GM21381 (cell line): Measurements from ENCODE around the gene ARMC5.
"Not testable (repeated sequence)": the region's sequence is repeated elsewhere in the genome, so short reads cannot be mapped to it uniquely, and the experiment has no call there.

Source experiments
- ATAC-seq: cut with Tn5 transposase; IDR thresholded peaks from one replicate; pipeline ENCODE4 v1.9.1; 2021; ENCODE audit warnings: mild to moderate bottlenecking, moderate library complexity; ENCODE audit not compliant: unreplicated experiment

The ARMC5 gene, protein sequence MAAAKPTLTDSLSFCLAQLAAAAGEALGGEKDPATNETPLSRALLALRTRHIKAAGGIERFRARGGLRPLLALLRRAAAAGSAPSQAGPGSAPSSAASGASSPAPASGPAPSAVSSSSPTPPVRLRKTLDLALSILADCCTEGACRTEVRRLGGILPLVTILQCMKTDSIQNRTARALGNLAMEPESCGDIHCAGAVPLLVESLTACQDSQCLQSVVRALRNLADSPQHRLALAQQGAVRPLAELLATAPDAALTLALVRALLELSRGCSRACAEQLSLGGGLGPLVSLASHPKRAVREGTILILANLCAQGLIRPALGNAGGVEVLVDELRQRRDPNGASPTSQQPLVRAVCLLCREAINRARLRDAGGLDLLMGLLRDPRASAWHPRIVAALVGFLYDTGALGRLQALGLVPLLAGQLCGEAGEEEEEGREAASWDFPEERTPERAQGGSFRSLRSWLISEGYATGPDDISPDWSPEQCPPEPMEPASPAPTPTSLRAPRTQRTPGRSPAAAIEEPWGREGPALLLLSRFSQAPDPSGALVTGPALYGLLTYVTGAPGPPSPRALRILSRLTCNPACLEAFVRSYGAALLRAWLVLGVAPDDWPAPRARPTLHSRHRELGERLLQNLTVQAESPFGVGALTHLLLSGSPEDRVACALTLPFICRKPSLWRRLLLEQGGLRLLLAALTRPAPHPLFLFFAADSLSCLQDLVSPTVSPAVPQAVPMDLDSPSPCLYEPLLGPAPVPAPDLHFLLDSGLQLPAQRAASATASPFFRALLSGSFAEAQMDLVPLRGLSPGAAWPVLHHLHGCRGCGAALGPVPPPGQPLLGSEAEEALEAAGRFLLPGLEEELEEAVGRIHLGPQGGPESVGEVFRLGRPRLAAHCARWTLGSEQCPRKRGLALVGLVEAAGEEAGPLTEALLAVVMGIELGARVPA

DNA sequence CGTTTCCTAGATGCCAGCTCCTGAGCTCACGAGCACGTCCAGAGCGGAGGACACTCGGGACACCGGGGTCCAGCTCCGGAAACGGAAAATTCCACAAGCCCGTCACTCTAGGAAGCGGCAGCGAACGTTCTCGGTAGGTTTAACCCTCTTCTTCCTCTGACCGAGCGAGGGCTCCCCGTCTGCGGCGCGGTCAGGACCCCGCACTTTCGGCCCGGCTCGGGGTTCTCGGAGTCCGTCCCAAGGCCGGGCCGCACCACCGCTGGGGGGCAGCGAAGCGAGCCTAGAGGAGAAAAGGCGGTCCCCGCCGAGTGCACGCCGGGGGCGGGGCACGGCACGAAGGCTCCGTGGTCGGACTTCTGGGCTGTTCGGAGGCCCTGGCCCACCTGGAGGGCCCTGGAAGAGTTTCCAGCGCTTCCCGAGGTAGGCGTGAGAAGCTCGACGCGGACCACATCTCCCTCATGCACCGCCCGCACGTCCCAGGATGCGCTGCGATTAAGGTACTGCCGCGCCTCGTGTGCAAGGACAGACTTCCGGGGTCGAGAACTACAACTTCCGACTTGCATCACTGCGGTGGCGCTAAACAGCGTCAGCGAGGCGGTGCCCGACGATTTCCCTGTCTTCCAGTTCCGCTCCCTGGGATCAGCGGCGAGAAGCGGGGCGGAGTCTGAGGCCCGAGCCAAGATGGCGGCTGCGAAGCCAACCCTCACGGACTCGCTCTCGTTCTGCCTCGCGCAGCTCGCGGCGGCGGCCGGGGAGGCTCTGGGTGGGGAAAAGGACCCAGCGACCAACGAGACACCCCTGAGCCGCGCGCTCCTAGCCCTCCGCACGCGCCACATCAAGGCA is at the start of gene ARMC5:
Gene ARMC5 (plus strand): TSS at position 658 of the 843 bp plus-strand sequence. CDS start 24 bp downstream, at position 682.
- ATAC-seq, result peak; percentile 69

DNA sequence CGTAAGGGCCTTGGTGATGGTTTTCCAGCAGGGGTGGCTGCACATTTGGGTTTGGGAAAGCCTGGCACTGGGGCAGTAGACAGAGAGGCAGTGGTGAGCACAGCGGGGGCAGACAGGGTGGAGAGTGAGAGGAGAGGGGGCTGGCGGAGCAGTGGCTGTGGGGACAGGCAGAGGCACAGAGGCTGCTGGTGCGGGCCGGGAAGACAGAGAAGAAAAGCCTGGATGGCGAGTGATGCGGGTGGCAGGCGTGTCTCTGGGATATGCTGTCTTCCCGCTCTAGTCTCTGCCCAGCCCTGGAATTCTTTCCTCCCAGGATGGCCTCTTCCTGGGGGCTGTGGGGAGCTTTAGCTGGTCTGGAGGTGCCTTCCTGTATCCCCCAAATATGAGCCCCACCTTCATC is 49.2 kb upstream of the ARMC5 start:
- no peak for ATAC-seq

DNA sequence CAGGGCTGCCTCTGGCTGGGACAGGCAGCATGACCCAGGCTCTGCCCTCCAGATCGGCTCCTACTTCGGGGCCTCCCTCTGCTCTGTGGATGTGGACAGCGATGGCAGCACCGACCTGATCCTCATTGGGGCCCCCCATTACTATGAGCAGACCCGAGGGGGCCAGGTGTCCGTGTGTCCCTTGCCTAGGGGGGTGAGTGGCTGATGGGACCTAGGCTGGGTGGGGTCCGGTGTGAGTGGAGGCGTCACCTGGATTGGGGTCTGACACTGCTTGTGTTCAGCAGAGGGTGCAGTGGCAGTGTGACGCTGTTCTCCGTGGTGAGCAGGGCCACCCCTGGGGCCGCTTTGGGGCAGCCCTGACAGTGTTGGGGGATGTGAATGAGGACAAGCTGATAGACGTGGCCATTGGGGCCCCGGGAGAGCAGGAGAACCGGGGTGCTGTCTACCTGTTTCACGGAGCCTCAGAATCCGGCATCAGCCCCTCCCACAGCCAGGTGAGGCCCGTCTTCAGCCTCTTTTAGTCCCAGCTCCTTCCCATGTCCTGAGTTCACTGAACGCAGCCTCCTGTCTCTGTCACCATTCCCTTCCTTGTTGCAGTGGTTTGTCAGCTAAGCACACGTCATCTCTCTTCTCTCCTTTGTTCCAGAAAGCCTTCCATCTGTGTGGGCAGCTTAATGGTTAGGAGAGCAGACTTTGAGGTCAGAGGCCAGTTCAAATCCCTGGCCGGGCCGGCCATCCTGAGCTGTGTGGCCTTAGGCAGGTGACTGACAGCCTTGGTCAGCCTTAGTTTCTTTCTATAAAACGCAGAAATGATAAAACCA is 48.1 kb upstream of the ARMC5 start:
- ATAC-seq, result no peak

DNA sequence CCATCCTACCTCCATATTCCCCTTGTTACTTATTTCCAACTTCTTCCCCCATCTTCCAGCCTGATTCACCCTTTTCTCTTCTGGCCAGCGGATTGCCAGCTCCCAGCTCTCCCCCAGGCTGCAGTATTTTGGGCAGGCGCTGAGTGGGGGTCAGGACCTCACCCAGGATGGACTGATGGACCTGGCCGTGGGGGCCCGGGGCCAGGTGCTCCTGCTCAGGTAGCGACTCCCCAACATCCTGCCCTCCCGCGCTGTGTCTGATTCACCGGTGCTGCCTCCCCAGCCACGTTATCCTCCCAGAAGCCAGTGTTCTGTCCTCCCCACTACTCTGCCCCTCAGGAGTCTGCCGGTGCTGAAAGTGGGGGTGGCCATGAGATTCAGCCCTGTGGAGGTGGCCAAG is 46.6 kb upstream of the ARMC5 start:
- no peak for ATAC-seq

DNA sequence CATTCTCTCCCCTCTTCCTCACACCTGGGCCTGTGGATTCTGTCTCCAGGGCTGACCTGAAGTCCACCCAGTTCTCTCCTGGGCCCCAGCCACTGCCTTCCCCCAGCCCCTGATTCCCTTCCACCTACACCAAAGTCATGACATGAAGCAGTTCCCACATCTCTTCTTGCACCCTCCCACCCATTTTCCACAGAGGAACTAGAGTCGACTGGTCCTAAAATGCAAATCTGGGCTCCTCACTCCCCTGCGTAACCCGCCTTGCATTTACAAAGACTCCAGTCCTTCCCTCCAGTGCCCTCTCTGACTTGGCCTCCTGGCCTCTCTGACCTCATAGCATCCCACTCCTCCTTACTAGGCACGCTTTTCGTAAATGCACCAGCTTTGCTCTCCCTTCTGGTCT is 45.9 kb upstream of the ARMC5 start:
- ATAC-seq, result no peak

DNA sequence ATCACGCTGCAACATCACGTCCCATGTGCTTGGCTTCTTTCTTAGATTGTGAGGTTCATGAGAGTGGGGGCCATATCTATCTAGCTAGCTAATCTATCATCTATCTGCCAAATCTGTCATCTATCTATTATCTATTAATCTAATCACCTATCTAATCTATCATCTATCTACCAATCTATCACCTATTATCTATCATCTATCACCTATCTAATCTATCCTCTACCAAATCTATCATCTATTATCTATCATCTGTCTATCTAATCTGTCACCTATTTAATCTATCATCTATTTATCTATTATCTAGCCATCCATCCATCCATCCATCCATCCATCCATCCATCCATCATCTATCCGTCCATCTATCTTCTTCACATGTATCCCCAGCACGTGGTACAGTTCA is 45.4 kb upstream of the ARMC5 start:
- ATAC-seq, result no peak

DNA sequence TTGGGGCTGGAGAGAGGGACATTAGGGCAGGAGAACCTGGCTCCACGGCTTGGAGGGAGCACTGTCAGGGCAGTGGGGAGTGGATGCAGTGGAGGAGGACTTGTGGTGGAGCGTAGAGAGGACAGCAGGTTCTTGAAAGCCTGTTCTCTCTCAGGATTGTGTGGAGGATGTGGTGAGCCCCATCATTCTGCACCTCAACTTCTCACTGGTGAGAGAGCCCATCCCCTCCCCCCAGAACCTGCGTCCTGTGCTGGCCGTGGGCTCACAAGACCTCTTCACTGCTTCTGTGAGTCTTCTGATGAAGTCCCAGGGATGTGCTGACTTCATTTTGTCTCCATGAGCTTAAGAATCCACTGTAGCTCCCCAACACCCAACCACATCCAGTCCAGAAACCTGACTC is 44.6 kb upstream of the ARMC5 start:
- ATAC-seq, result no peak

DNA sequence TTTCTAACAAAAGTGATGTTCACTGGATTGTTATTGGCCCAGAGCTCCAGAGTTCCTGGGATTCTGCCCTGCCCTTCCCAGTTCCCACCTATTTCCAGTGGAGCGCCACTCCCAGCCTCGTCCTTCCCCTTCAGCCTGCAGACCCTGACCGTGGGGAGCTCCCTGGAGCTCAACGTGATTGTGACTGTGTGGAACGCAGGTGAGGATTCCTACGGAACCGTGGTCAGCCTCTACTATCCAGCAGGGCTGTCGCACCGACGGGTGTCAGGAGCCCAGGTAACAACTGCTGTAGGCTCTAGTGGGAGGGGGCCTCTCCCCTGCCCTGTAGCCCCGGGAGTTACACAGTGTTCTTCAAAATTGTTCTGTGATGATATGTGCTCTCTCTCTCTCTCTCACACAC is 42.9 kb upstream of the ARMC5 start:
- ATAC-seq, result no peak

DNA sequence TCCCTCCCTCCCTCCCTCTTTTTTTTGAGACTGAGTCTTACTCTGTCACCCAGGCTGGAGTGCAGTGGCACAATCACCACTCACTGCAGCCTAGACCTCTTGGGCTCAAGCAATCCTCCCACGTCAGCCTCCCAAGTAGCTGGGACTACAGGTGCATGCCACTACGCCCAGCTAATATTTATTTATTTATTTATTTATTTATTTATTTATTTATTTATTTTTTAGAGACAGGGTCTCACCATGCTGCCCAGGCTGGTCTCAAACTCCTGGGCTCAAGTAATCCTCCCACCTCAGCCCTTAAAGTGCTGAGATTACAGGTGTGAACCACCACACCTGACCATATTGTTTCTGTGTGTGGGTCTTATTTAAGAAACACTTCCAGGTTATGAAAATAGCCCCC is 42.3 kb upstream of the ARMC5 start:
- ATAC-seq, result not testable (repeated sequence)

DNA sequence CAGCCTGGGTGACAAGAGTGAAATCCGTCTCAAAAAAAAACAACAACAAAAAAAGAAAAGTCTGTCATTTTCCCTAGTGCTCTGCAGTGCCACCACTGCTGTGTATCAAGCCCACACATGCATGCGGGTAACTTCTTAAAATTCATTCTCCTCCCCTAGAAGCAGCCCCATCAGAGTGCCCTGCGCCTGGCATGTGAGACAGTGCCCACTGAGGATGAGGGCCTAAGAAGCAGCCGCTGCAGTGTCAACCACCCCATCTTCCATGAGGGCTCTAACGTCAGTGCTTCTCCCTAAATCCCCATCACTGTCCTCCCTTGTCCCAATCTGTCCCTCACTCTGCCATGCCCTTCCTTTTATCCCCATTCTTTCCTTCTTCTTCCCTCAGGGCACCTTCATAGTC is 41.4 kb upstream of the ARMC5 start:
- ATAC-seq, result no peak

DNA sequence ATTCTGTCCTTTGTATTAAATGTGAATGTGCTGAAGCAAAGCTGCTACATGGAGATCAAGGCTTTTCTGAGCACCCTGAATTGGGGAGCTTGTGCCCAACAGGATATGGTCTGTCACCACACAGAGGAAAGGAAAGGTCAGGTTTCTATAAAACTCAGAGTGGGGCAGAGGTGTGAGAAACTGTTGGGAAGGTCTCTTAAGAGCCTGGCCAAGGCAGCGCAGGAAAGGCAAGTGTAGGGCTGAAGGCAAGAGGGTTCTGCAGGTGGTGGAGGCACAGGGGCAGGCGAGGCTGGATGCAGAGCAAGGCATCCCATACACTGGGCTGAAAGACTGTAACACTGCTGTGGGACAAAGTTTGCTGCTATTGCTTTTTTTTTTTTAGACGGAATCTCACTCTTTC is 39.3 kb upstream of the ARMC5 start:
- ATAC-seq, result no peak

DNA sequence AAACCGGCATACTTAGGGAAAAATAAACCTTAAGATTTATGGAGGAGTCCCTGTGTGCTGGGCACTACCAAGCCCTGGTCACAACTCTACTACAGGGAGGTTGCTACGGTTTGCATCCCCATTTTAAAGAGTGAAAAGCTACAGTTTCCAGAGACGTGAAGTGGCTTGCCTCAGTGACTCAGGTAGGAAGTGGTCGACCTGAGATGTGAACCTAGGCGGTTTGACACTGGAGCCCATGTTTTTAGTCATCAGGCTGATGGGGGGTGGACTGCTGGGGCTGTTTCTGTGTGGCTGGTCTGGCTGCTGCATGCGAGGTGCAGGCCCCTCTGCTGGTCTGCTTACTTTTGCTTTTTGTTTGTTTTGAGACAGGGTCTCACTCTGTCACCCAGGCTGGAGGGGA is 37.7 kb upstream of the ARMC5 start:
- no peak for ATAC-seq

DNA sequence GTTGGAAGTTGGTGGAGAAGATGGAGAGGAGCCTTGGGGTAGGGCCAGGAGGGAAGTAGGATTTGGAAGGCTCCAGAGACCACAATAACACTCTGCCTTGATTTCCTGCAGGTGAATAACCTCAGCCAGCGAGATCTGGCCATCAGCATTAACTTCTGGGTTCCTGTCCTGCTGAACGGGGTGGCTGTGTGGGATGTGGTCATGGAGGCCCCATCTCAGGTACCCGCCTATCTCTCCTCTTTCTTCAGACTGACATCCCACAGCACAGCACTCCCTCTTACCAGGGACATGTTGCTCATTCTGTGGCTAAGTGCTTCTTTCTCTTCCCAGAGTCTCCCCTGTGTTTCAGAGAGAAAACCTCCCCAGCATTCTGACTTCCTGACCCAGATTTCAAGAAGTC is 36.1 kb upstream of the ARMC5 start:
- no peak for ATAC-seq

DNA sequence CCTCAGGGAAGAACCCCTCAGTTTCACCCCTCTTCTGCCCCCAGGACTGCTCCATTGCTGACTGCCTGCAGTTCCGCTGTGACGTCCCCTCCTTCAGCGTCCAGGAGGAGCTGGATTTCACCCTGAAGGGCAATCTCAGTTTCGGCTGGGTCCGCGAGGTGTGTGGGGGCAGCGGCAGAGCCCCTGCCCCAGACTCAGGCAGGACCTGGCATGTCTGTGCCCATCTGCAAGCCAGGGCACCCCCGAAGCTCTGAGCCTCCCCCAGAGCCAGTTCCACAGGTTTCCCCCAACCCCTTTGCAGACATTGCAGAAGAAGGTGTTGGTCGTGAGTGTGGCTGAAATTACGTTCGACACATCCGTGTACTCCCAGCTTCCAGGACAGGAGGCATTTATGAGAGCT is 35.5 kb upstream of the ARMC5 start:
- no peak for ATAC-seq

DNA sequence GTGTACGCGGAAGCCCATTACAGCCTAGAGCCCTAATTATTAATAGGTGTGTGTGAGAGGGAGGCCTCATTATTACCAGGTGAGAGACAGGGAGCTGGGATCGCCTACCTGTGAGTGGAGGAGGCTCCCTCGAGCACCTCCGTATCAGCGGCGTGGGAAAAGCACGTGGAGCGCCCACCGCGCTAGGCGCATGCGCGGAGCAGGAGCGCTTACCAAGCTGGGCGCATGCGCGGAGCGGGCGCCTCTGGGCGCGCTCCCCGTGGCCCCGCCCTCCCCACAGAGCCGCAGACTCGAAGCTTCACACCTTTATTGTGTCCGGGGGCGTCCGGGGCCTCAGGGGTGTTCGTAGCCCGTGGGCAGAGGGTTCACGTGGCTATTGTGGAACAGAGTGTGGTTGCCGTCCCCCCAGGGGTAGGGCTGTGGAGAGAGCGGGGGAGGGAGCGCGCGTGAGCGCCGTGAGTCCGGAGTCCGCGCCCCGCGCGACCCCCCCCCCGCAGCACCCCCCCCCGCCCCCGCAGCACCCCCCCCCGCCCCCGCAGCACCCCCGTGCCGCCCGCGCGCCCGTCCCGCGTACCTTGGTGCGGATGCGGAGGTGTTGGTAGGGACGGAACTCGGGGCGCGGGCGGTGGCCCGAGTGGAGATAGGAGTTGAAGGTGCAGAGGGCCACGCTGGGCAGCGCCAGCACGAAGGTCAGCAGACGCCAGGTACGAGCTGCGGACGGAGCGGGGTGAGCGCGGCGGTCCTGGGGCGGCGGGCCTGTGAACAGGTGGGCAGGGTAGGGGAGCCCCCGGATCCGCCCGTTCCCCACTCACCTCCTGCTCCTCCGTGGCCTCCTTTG is 31.6 kb upstream of the ARMC5 start:
- no peak for ATAC-seq

DNA sequence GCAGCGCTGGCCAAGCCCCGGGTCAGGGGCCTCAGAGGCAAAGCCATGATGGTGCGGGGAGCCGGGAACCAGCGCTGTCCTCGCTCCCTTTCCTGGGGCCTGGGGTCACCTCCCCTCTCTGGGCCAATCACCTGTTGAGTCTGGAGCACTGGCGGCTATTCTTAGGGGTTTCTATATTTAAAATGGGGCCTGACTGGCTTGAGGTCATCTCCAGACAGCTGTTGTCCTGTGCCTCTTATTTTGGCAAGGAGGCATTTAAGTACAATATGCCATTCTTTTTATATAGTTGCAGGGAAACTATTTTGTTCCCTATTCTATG is 31.1 kb upstream of the ARMC5 start, which contains the start of gene COX6A2:
Gene COX6A2 (minus strand): TSS at position 82 of the 319 bp plus-strand sequence. CDS start 35 bp downstream, at position 47.
- ATAC-seq, result no peak

DNA sequence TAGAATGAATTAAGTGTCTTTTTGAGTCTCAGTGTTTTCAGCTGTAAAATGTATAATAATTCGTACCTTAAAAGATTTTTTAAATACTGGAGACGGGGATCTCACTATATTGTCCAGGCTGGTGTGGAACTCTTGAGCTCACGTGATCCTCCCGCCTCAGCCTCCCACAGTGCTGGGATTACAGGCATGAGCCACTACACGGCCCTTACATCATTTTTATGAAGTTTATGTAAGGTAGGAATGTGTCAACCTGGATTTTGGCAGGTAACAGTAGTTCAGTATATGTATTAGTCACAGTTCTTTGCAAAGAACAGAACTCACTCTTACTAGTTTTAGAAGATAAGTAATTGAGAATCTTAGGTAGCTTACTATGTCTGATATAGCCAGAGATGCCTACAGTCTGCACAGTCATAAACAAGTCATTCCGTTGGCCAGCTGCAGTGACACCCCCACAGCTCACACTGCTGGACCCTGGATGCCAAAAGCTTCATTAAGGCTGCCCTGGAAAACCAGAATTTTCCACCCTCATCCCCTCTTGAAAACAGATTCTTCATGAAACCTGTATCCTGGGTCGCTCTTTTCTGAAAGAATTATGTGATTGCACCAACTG is 30.6 kb upstream of the ARMC5 start:
- no peak for ATAC-seq

DNA sequence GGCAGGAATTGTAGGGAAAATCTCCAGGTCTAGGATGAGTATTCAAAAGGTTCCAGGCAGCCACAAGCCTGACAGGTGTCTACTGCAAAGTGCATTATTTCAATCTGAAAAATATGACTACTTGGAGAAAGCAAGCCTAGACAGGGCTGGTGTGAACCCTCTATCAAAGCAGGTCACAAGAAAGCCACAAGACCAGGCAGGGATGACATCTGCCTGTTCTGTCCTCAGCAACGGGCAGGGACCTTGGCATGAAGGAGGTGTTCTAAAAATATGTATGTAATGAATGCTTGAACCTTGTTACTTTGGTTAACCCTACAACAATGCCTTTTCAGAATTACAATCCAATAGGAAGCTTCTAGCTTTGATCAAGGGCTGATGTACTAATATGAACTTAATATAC is 30.0 kb upstream of the ARMC5 start:
- ATAC-seq, result no peak

DNA sequence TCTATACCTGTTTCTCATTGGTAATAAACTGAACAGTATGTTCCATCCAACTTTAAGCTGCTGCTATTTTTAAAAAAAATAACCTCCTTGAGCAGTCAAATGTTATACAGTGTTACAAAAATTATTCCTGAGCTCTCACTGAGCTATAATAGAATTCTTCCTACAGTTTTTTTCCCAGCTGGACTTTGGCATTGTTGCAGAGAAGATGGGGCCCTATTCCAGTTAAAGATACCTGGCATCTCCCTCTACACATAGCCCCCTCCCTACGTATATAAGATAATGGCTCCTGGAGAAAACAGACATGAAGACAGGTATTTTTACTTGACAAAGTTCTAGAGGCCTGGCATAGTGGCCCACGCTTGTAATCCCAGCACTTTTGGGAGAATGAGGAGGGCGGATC is 29.5 kb upstream of the ARMC5 start:
- ATAC-seq, result no peak
